A673 (cell line): ENCODE results near the gene FYCO1. TPM values are rescaled to one million over a fixed set of nuclear protein-coding genes. Genes with fewer than 3 reads are reported as not detected.
"Not testable (repeated sequence)": the region's sequence is repeated elsewhere in the genome, so short reads cannot be mapped to it uniquely, and the experiment has no call there.

Experiments used
- BruUV-seq: library from RNA; stranded (reverse); fragments of 400-500 nt; replicated peaks from 2 replicates; lab custom pipeline; 2021; lab: Mats Ljungman, UMichigan
- CTCF ChIA-PET: fragments of 300-600 bp; sonication (Branson Sonifier 250); formaldehyde crosslinking; loops from one replicate; lab custom pipeline; 2022; ENCODE audit warnings: antibody characterized with exemption; lab: Charles Lee
- POLR2A ChIA-PET: fragments of 300-600 bp; sonication (Branson Sonifier 250); formaldehyde crosslinking; loops from one replicate; lab custom pipeline; 2022; ENCODE audit warnings: antibody characterized with exemption; ENCODE audit not compliant: low non-redundant PET; lab: Charles Lee
- DNase-seq: peaks from one replicate; pipeline ENCODE4 v3.0.0-alpha.2; 2015; ENCODE audit warnings: low spot score
- H3K27ac ChIP-seq: fragments of 200-600 bp; sonication (generic); 2 replicates; pipeline ENCODE4 v1.5.1; 2016; ENCODE audit warnings: mixed run types, low read depth, mild to moderate bottlenecking, mixed read lengths, antibody characterized with exemption, low read length; ENCODE audit not compliant: poor library complexity, severe bottlenecking
- H3K27me3 ChIP-seq: fragments of 200-600 bp; sonication (generic); replicated peaks from 2 replicates; pipeline ENCODE4 v1.6.1; 2017; ENCODE audit warnings: mixed run types, low read depth, mild to moderate bottlenecking, mixed read lengths, antibody characterized with exemption, low read length; ENCODE audit not compliant: insufficient read depth, poor library complexity
- H3K36me3 ChIP-seq: fragments of 200-600 bp; sonication (generic); 2 replicates; pipeline ENCODE4 v1.6.1; 2016; ENCODE audit warnings: mixed run types, mild to moderate bottlenecking, mixed read lengths, antibody characterized with exemption, low read length; ENCODE audit not compliant: insufficient read depth, poor library complexity, severe bottlenecking
- H3K4me1 ChIP-seq: fragments of 200-600 bp; sonication (generic); 2 replicates; pipeline ENCODE4 v1.6.1; 2017; ENCODE audit warnings: mixed run types, mild to moderate bottlenecking, mixed read lengths, antibody characterized with exemption, low read length; ENCODE audit not compliant: insufficient read depth, poor library complexity, severe bottlenecking
- H3K4me3 ChIP-seq: fragments of 200-600 bp; sonication (generic); 2 replicates; pipeline ENCODE4 v1.5.1; 2016; ENCODE audit warnings: low read depth, mixed run types, mild to moderate bottlenecking, mixed read lengths, low read length; ENCODE audit not compliant: poor library complexity, severe bottlenecking
- H3K9me3 ChIP-seq: fragments of 200-600 bp; sonication (generic); 2 replicates; pipeline ENCODE4 v1.6.1; 2016; ENCODE audit warnings: mixed run types, low read depth, mild to moderate bottlenecking, mixed read lengths, antibody characterized with exemption, low read length; ENCODE audit not compliant: poor library complexity, severe bottlenecking
- CTCF ChIP-seq: fragments of 300-800, 200-600 bp; sonication (generic); conservative IDR thresholded peaks from 2 replicates; pipeline ENCODE4 v1.5.1; 2017; ENCODE audit warnings: low read depth, mild to moderate bottlenecking, antibody characterized with exemption, low read length, moderate library complexity, mixed read lengths
- EZH2 ChIP-seq: fragments of 200-600 bp; sonication (generic); IDR thresholded peaks from 2 replicates; pipeline ENCODE4 v1.6.1; 2017; ENCODE audit warnings: borderline replicate concordance, low read depth, mild to moderate bottlenecking, mixed read lengths, antibody characterized with exemption, low read length; ENCODE audit not compliant: poor library complexity, severe bottlenecking
- intact Hi-C: fragments of 100-400 bp; cut with micrococcal nuclease; formaldehyde crosslinking; loops from one replicate; pipeline ENCODE4 v1.10.0; 2022; ENCODE audit not compliant: unreplicated experiment
- total RNA-seq: library from RNA; stranded (reverse); gene quantifications from 2 replicates; pipeline ENCODE4 v1.2.3, GENCODE V29; 2021

FYCO1 gene
- total RNA-seq, 1 experiment from 2014 or later, result 7.4 TPM

GRCh38 chr3:46007280-46007679, 11.7 kb upstream of the FYCO1 start:
- Histone ChIP-seq H3K9me3 (no peaks in the 10 kb centered on the region), H3K4me1 (no peaks in the 10 kb centered on the region), H3K27ac (no peak overlapping the region), H3K27me3 (no peaks in the 10 kb centered on the region), H3K4me3 (no peak overlapping the region), H3K36me3 (no peaks in the 10 kb centered on the region)
- TF ChIP-seq EZH2 (no peak), CTCF (no peak)
- intact Hi-C loops, result no loop called here
- no TSS peak for BruUV-seq
- POLR2A ChIA-PET, result no interaction called here
- CTCF ChIA-PET, result no interaction called here
- no peak for DNase-seq

- BruUV-seq, result no TSS peak
- Histone ChIP-seq H3K27ac (no peak overlapping the region), H3K27me3 (no peaks in the 10 kb centered on the region), H3K36me3 (no peaks in the 10 kb centered on the region), H3K4me1 (no peaks in the 10 kb centered on the region), H3K9me3 (no peaks in the 10 kb centered on the region), H3K4me3 (no peak overlapping the region)
- DNase-seq, result no peak
- ChIA-PET POLR2A (no interaction called here), CTCF (no interaction called here)
- intact Hi-C loops, result no loop called here
- TF ChIP-seq CTCF (no peak), EZH2 (no peak)
Measured at GRCh38 chr3:46006238-46007032, 10.8 kb upstream of the FYCO1 start.

GRCh38 chr3:46003706-46004105, 8.1 kb upstream of the FYCO1 start:
- H3K36me3 ChIP-seq, BruUV-seq, CTCF ChIA-PET, H3K4me3 ChIP-seq, intact Hi-C loops, H3K27me3 ChIP-seq, H3K4me1 ChIP-seq, H3K9me3 ChIP-seq, DNase-seq, H3K27ac ChIP-seq, POLR2A ChIA-PET: not testable (repeated sequence)

GRCh38 chr3:46001178-46001577, 5.6 kb upstream of the FYCO1 start:
- intact Hi-C loops, result no loop called here
- no peak for DNase-seq
- ChIA-PET POLR2A (no interaction called here), CTCF (no interaction called here)
- Histone ChIP-seq H3K4me3 (no peak overlapping the region), H3K27ac (no peak overlapping the region), H3K36me3 (no peaks in the 10 kb centered on the region), H3K27me3 (no peaks in the 10 kb centered on the region), H3K9me3 (no peaks in the 10 kb centered on the region), H3K4me1 (no peaks in the 10 kb centered on the region)
- TF ChIP-seq EZH2, result no peak
- TF ChIP-seq CTCF, result no peak
- BruUV-seq, result no TSS peak
